Ureter (tissue), 1 donor: ENCODE data around the gene PROP1. TPM values are rescaled to one million over a fixed set of nuclear protein-coding genes. Genes with fewer than 3 reads are reported as not detected.
"Not testable (repeated sequence)": the region's sequence is repeated elsewhere in the genome, so short reads cannot be mapped to it uniquely, and the experiment has no call there.

Experiments
- DNase-seq: peaks from one replicate; pipeline ENCODE4 v3.0.0-alpha.2; 2020; ENCODE audit warnings: low spot score
- total RNA-seq: library from RNA; stranded (reverse); gene quantifications from one replicate; pipeline ENCODE4 v1.2.4, GENCODE V29; 2023
- donor health status: DM: yes; HTN: yes; CAD: no.

PROP1 gene
- total RNA-seq, 1 donor from 2014 or later: not detected

DNA sequence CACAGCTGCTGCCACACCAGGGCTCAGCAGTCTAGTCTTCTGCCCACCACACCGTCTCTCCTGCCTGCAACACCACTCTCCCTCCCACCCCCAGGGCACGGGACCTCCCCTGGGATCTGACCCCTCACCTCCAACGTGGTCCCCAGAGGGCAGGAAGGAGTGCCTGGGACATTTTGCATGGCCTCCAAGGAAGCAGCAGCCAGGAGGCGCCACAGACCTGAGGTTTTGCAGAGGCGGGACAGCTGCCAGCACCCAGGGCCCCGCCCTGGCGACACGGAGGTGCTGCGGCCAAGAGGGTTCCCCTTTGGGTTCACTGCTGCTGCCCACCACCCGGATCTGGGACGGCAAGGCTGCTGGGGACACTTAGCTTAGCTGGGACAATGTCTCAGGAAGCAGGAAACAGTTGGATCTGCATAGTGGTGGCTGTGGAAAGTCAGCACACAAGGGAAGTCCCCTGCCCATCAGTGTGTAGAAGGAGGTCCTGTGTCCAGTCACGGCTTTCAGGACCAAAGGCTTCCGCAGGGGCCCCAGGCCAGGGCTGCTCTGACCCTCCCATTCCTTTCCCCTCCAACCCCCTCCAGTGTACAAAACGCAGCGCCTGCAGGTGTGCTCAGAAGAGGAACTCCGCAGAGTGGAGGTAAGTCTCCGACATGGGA, 13.8 kb downstream of the PROP1 start:
- no peak for DNase-seq

DNA sequence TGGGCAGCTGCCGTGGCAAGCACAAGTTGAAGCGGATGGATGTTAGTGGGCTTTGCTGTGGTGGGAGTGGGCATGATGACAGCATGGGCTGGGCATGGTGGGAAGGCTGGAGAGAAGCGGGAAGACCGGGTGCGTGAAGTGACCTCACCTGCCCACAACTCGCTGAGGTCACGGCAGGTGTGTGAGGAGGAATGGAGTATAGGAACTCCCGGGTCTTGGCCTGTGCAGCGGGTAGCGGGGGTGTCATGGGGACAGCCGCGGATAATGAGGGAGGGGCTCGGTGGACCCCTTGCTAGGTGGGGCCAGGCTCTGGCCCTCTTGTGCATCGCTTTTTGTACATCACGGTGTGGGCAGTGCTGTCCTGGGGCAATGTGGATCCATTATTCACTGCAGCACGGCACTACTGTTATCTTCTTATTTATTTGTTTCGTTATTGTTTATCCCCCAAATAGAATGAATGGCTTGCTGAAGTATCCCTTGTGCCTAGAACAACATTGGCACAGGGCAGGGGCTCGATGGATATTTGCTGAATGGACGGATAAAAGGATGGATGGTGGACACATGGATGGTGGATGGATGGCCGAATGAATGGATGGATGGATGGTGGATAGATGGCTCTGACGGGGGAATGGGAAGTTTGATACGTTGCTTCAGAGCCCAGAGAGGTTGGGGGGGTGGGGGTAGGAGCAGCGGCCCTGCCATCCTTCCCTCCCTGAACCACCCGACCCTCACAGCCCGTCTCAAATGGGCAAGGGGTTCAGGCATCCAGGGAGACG, 14.6 kb downstream of the PROP1 start:
- no peak for DNase-seq

DNA sequence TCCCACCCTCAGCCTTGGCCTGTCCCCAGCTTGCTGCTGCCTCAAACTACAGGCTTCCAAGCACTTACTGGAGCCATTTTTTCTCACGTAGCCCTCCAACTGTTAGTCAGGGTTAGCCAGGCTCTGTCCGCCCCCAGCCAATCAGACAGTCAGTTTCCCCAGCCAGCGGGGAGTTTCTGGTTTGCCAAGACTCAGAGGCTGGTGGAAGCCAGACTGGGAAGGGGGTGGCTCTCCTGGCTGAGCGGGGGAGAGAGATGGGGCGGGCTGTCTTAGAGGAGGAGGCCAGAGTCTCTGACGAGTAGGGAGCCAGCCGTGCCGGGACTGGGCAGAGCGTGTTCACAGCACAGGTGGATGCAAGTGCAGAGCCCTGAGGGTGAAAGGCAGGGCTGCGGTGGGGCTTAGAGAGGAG, 15.3 kb downstream of the PROP1 start:
- DNase-seq: no peak

DNA sequence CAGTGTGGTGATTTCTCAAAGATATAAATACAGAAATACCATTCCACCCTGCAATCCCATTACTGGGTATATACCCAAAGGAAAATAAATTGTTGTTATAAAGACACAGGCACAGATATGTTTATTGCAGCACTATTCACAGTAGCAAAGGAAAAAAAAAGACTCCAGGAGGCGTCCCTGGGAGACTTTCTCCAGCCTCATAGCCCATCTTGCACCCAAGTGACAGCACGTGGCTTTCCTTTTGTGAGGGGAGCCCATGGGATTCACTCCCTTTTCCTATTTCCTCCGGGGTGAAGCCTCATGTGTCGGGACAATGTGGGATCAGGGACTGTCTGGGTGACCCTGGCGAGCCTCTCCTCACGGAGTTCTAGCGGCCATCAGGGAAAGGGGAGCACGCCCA, 18.4 kb downstream of the PROP1 start:
- DNase-seq: not testable (repeated sequence)

DNA sequence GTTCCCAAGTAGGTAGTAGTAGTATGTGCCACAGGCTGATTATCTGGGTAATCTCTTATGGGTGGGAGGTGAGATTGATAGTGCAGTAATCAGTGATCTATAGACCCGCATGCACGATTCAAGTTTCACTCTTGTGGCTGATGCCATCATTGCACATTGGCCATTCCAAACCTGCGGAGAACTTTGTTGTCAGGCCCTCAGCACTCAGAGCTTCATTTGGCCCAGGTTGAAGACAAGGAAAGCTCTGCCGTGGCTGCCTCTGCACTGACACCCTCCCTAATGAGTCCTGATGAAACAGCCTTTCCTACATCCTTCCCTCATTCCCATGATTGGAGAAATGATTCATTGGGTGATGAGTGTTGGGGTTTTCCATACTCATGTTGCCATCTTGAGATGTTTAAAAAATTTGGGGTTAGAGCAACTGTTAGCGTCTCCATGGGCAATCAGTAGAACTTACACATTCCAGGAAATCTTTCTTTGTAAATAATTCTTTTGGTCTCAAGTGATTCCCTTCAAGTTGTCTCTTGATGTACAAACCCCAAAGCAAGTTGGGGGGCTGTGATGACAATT, 22.9 kb downstream of the PROP1 start:
- no peak for DNase-seq

DNA sequence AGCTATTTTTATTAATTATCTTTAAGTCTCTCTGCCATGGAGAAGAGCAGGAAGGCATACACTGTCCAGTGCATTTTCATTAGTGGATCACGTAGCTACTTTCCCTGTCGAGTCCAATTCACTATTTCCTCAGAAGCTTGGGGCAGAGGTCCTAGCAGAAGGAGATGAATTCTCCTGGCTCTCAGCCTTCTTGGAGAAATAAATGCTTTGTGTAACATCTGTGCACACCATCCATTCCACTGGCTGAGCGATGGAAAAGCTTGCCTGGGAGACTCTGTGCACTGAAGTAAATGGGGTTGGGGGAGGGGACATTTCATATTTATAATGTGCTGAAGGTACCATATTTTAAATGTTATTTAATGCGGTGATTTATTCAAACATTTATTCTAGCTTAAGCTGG, 23.4 kb downstream of the PROP1 start:
- DNase-seq: no peak

DNA sequence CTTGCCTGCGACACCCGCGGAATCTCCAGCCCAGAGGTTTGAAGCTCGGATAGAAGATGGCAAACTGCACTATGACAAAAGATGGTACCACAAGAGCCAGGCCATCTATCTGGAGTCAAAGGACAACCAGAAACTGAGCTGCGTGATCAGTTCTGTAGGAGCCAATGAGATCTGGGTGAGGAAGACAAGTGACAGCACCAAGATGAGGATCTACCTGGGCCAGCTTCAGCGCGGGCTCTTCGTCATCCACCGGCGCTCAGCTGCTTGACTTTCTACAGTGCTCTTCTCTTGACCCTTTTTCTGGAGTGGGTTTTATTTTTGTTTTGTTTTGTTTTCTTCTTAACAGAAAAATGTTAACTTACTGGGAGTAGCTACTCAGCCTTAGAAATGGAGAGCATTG, 24.0 kb downstream of the PROP1 start:
- DNase-seq: not testable (repeated sequence)

DNA sequence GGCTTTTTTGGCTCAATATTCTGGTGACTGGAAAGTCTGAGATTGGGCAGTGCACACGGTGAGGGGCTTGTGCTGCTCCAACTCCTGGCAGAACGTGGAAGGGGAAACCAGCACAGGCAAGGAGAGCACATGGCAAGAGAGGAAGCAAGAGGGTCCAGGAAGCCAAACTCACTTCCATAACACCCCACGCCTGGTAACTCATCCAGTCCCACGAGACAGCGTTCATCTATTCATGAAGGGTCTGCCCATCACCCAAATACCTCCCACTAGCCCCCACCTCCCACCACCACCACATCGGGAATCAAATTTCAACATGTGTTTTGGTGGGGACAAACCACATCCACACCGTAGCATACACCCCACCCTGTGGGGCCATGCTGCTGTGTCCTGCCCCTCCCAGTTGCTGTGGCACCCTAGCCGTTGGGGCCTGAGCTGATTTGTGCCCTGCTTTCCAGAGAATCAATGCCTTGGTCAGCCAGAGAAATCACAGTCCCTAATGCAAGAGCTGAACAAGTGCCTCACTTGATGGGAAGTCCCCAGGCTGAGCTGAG, 27.3 kb downstream of the PROP1 start:
- DNase-seq: no peak

DNA sequence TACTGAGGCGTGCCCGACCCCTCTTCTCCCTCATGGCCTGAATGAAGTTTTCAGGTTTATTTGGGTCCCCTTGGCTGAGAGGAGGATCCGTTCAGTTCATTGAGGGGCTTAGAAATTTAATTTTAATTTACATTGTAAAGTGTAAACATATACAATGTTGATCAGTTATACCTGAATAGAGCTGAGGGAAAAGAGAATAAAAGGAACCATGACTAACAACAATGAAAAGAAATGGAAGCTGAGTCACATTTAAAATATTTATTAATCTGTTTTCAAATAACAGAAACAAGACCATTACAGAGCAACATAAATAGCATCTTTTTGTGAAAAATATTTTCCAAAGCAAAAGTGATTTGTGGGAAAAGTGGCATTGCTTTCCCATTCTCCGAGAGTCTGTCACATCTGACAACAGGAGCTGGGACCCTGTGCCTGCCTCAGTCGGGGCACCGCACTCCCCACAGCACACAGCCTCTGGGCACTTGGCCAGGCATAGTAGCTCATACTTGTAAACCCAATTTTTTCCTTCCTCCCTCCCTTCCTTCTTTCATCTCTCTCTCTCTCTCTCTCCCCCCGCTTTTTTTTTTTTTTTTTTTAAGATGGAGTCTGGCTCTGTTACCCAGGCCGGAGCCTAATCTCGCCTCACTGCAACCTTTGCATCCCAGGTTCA, 28.7 kb downstream of the PROP1 start:
- no peak for DNase-seq

DNA sequence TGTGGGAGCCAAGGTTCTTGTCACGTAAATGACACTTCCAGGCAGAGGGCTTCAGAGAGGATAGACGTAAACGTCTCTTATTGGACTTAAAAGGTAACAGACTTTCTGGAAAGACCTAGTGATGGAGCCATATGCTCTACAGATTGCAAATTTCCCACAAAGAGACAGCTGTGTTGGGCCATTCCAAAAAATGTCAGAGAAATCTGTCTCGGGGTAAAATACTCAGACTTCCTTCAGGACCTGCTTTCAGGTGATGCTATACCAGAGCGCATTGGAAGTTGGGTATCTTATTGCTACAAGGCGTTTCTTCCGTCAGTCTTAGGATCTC, 29.2 kb downstream of the PROP1 start:
- DNase-seq: no peak

DNA sequence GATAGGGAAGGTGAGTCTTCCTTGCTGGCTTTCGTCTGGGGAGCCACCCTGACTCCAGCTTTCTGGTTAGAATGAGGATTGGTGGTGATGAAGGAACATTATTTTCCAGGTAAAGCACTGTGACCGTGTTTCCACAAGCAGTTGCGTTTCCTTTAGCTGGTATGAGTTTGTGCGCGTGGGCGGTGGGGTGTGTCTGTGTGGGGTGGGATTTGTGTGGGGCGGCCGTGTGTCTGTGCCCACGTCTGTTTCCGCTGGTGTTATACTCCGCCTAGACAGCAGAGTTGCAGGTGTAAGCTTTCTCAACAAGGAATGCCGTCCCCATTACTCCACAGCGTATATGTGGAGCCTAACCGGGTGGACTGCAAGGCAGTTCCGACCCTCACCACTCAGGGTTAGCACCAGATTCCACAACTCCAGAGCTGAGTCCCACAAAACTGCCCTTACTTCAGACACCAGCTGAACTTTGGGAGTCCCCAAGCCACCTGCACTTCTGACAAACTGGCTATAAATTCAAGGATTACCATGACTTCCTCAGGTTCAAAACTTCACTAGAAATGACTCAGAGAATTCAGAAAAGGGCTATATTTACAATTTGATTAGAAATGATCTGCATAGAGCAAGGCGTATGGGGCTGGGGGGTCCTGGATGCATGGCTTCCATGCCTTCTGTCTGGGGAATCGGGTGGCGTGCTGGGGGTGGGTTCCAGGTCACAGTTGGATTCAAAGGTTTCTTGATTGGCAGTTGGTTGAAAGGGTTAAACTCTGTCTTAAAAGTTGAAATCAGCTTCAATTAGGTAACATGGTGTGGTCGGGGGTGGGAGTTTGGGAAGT, 29.8 kb downstream of the PROP1 start:
- DNase-seq: no peak

DNA sequence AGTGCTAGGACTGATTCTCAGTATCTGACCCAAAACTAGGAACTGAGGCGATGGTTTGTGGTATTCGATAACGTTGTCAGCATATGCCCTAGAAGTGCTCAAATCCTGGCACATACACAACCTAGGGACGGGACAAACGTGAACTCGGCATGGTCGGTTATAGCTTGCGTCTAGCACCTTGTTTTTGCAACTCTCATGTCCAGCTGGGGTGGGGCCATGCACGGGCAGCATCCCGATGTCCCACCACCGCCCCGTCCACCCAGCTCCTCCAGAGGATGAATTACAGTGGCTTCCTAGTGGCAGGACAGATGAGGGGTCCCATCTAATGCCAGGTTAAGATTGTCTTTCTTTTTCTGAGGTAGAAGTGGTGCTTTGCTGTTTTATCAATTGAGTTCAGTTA, 31.6 kb downstream of the PROP1 start:
- no peak for DNase-seq

DNA sequence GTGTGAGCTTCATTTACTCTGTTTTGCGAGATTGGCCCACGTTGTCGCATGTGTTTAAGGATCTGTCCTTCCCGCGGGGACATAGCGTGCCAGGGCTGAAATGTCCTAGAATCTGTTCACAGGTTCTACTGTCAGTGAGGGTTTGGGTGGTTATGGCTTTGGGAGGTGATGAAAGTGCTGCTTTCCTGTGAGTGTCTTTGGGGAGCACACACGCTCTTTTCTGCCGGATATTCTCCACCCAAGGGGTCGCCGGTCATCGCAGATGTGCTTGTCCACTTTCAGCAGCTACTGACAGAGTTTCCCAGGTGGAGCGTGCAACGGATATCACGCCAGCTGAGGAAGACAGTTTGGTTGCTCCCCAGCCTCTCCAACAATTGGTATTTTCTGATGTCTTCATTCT, 32.1 kb downstream of the PROP1 start:
- no peak for DNase-seq

DNA sequence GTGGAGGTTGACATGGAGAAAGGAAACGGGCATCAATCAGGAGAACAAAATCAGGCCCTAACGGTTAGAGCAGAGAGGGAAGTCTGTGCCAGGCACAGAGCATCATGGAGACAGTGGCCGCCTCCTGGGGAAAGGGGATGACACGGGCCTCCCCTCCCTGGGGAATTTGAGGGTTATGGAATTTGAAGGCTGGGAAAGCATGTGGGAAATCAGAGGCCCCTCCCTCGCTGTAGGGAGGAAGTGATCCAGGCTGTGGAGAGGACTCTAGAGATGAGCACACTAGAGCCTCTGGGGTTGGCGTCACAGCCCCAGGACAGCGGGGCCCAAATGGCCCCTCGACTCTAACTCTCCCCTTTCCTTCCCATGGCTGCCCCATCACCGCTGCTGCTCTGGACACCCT, 36.7 kb downstream of the PROP1 start:
- no peak for DNase-seq

DNA sequence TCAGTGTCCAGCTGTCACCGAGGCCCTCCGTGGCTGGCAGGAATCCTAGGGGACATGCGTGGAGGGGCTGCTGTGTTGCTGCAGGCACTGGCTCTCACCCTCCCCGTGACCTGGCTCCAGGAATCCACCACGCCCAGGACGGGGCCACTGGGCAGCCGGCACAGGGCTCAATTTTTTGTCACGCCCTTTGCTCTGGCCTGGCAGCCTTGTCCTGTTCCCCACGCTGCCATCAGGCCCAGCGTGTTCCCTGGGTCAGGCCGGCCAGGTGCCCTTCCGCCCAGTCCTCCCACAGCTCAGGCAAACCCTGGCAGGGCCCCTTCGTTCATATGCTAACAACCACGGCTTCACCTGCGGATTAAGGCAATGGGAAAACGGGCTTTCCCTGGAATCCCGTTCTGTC, 37.3 kb downstream of the PROP1 start:
- no peak for DNase-seq

DNA sequence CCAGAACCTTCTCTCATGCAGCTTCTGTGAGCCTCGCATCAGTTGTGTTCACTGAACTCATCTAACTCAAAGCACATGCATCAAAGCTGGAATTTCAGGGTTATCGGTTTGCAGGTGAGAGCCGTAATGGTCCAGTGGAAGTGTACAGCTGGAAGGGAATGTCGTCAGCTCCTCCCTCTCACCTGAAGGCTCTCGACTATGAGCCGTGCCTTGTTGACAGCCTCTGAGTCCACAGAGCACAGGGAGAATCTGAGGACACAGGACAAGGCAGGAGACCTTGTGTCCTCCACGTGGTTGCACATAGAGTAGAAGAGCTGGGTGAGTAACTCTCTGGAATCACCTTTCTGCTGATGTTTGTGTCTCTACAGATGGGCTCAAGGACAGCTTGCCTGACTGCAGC, 38.8 kb downstream of the PROP1 start:
- DNase-seq: no peak

DNA sequence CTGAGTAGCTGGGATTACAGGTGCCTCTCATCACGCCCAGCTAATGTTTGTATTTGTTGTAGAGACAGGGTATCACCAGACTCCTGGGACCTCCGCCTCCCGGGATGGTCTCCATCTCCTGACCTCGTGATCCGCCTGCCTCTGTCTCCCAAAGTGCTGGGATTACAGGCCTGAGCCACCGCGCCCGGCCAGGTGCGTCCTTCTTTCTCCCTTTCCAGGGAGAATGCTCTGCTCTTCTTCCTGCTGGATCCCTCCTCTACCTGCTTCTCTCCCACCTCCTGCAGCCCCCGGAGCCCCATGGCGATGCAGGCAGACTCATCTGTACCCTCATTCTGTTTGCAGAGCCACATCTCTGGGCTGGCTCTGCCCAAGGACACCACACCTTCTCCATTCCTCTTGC, 42.9 kb downstream of the PROP1 start:
- DNase-seq: not testable (repeated sequence)

DNA sequence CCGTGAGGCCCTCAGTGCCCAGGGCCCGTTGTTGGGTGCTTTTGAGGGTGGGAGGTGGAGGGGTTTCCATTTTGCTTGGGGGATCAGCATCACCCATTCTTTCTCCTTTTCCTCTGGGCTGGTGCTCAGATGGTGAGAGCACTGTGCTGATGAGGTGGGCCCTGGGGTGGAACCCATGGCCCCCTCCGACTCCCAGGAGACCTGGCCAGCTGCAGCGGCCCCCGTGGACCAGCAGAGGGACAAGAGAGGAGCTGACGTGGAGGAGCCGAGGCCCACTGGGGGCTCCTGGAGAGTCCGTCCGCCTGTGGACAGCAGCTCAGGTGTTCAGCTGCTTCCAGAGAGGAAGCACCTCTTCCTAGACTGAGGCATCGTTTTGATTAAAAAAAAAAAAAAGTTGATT, 46.4 kb downstream of the PROP1 start:
- DNase-seq: not testable (repeated sequence)

DNA sequence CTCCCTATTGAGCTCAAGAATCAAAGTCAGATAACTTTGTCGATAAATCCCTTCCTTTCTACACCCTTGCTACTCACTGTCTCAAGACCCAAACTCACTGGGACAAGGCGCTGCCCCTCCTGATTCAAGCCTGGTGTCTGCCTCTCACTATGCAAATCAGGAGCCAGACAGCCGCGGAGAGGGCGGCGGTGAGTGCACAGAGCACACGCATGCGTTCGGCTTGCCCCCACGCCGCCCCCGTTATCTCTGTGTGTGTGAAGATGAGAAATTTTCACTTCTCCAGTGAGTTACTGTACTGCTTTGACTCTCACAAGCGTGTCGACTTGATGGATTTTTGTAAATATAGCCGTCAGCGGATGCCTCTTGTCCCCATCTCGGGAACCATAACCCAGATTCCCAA, 47.0 kb downstream of the PROP1 start:
- not testable (repeated sequence) for DNase-seq

DNA sequence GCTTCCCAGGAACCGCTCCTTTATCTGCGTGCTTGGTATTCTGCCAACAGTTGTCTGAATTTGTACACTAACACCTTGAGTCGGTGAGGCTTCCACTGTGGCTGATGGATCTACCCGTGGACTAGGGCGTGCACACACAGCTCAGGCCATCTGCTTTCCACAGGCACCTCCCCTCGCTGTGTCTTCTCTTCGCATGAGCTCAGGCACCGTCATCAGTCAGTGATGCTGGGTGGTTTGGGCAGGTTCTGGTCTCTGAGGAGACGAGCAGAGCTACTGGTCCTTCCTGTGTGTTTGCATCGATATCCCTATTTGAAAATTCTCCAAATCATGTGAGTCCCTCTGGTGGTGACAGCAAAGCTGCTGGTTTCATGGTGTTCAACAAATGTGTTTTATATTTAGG, 48.1 kb downstream of the PROP1 start:
- DNase-seq: not testable (repeated sequence)

DNA sequence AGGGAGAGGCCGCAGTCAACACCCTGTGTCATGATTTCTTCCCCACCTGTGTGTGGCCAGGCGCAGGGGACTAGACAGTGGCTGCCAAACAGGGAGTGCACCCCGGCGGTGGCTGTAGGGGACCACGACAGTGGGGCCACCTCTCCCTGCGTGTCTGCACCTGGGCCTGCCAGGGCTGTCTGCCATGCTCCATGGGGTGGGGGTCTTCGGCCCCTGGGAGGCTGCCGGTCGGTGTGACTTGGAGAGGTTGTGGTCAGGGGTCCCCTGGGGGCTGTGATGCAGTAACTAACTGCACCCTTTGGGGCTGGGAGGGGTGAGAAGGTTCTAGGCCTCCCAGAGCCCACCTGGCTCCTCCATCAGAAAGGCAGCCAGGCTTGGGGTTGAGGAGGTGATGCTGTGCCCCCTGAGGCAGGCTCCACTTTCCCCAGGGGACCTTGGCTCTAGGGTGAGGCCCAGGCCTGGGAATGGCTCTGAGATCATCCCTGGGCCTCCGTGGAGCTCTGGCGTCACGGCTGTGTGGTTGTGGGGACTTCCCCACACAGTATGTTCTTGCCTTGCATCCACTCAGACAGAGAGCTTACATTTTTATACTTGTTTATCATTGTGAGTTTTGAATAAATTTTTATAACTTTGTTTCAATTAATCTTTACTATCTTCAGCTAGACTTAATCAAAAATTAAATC, 50.3 kb downstream of the PROP1 start:
- not testable (repeated sequence) for DNase-seq
